Smooth muscle cell (in vitro differentiated cells): Measurements from ENCODE around the gene EDEM1. TPM values are rescaled to one million over a fixed set of nuclear protein-coding genes. Genes with fewer than 3 reads are reported as not detected.

Experiments
- DNase-seq: peaks from one replicate; lab custom pipeline; 2025; ENCODE audit not compliant: unreplicated experiment; lab: John Stamatoyannopoulos, UW
- H2AFZ ChIP-seq: fragments of 200-600 bp; sonication (generic); 2 replicates; pipeline ENCODE4 v1.6.0; 2016; ENCODE audit warnings: antibody characterized with exemption, low read depth, mild to moderate bottlenecking
- H3F3A ChIP-seq: fragments of 200-600 bp; sonication (generic); 2 replicates; pipeline ENCODE4 v1.6.0; 2017; ENCODE audit warnings: antibody characterized with exemption, low read depth
- H3K27ac ChIP-seq: fragments of 200-600 bp; sonication (generic); 2 replicates; pipeline ENCODE4 v1.5.1; 2016; ENCODE audit warnings: low read depth, mild to moderate bottlenecking
- H3K27me3 ChIP-seq: fragments of 200-600 bp; sonication (generic); 2 replicates; pipeline ENCODE4 v1.6.1; 2016; ENCODE audit warnings: low read depth, mild to moderate bottlenecking
- H3K36me3 ChIP-seq: fragments of 200-600 bp; sonication (generic); 2 replicates; pipeline ENCODE4 v1.5.1; 2016; ENCODE audit warnings: low read depth
- H3K4me1 ChIP-seq: fragments of 200-600 bp; sonication (generic); 2 replicates; pipeline ENCODE4 v1.5.1; 2016; ENCODE audit warnings: low read depth
- H3K4me2 ChIP-seq: fragments of 200-600 bp; sonication (generic); 2 replicates; pipeline ENCODE4 v1.6.0; 2016; ENCODE audit warnings: mild to moderate bottlenecking
- H3K4me3 ChIP-seq: fragments of 200-600 bp; sonication (generic); 2 replicates; pipeline ENCODE4 v1.5.1; 2016; ENCODE audit warnings: mild to moderate bottlenecking
- H3K79me2 ChIP-seq: fragments of 200-600 bp; sonication (generic); 2 replicates; pipeline ENCODE4 v1.6.0; 2016; ENCODE audit warnings: low read depth, mild to moderate bottlenecking
- H3K9ac ChIP-seq: fragments of 200-600 bp; sonication (generic); 2 replicates; pipeline ENCODE4 v1.6.0; 2016; ENCODE audit warnings: low read depth
- H3K9me3 ChIP-seq: fragments of 200-600 bp; sonication (generic); replicated peaks from 2 replicates; pipeline ENCODE4 v1.5.1; 2016; ENCODE audit warnings: low read depth
- H4K20me1 ChIP-seq: fragments of 200-600 bp; sonication (generic); 2 replicates; pipeline ENCODE4 v1.6.0; 2016; ENCODE audit warnings: low read depth
- CTCF ChIP-seq: fragments of 200-600 bp; sonication (generic); IDR thresholded peaks from 2 replicates; pipeline ENCODE4 v1.5.1; 2017; ENCODE audit warnings: borderline replicate concordance, mild to moderate bottlenecking, antibody characterized with exemption; ENCODE audit not compliant: insufficient read depth, poor library complexity, severe bottlenecking
- WGBS: methylation state at CpG from one replicate; pipeline ENCODE4 v1.1.7; 2016; ENCODE audit warnings: low lambda C conversion rate; 5-methylcytosine and 5-hydroxymethylcytosine counted together
- microRNA-seq: library from miRNA; unstranded; fragments of <30 nt; microRNA quantifications from one replicate; pipeline ENCODE4, GENCODE V29; 2016; ENCODE audit warnings: borderline number of aligned reads
- polyA plus RNA-seq: library from polyadenylated mRNA; unstranded; fragments of >200 nt; fragmentation: Nextera tagmentation; extraction: Ambion mirVana; gene quantifications from 2 replicates; pipeline ENCODE4 v1.2.1, GENCODE V29; 2016
- small RNA-seq: library from RNA; depleted of rRNA; stranded (forward); fragments of <200 nt; gene quantifications from one replicate; pipeline ENCODE3, GENCODE V24; 2014
- total RNA-seq: library from RNA; depleted of rRNA; stranded (reverse); fragments of >200 nt; gene quantifications from 2 replicates; pipeline ENCODE4 v1.2.3, GENCODE V29; 2014

Gene EDEM1
- total and polyA plus RNA-seq, 2 experiments from 2014 or later, result 29.0 to 43.6 TPM

- no peak for TF ChIP-seq CTCF
- Histone ChIP-seq H4K20me1 (no peaks in the 10 kb centered on the region), H3K4me3 (no peak overlapping the region), H3K9ac (no peak overlapping the region), H3K4me2 (peak overlapping the region; percentile 27), H3K27me3 (no peaks in the 10 kb centered on the region), H3K27ac (peak overlapping the region; percentile 35), H3K9me3 (no peaks in the 10 kb centered on the region), H3K4me1 (peaks cover 9% of the 10 kb centered on the region), H3K36me3 (no peaks in the 10 kb centered on the region), H2AFZ (no peak overlapping the region), H3K79me2 (no peaks in the 10 kb centered on the region), H3F3A (no peaks in the 10 kb centered on the region)
- no peak for DNase-seq
- WGBS, result 80% methylated on average over 7 of the region's 7 CpGs
These were observed 77.6 kb downstream of the EDEM1 start for GRCh38 chr3:5264896-5265770.

DNA sequence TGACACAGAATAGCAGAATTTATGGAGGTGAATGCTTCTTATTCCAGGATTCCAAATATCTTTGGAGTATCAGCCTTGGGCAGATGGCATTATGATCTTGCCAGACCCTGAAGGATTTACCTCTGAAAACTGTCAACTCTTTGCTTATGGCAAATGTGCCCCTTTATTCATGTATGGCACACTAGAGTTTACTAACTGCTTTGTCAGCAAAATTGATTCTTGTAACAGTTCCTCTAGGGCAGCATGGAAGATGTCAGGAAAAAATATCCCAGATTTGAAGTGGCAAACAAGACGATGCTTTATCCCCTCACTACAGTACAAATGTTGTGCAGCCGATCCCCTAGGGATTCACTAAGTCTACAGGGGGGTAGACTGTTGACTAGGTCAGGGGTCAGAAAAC is 79.7 kb downstream of the EDEM1 start:
- WGBS, result 90% methylated on average over 2 of the region's 2 CpGs
- no peak overlapping the region for H3K27ac ChIP-seq
- H2AFZ ChIP-seq, result no peak overlapping the region

DNA sequence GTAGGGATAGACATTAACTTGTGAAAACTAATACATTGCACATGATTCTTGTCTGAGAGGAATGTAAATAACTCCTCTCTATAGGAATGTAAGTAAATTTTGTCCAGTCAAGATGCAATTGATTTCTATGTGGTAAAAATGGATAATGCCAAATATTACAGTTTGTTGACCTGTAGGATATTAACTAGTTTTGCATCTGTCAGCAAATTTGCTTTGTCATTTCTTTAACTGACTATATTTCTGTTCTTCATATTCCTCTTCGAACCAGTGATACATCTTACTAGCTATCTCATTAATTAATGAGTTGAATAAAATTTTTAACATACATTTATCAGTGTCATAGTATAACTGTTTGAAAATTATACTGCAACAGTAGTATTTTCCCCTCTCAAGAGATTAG is 80.4 kb downstream of the EDEM1 start:
- 97% methylated on average over 1 of the region's 1 CpG for WGBS
- Histone ChIP-seq H3K27me3 (no peaks in the 10 kb centered on the region), H4K20me1 (no peaks in the 10 kb centered on the region), H2AFZ (no peak overlapping the region), H3K4me3 (no peak overlapping the region), H3F3A (no peaks in the 10 kb centered on the region), H3K4me2 (no peak overlapping the region), H3K79me2 (no peaks in the 10 kb centered on the region), H3K4me1 (peaks cover 9% of the 10 kb centered on the region), H3K27ac (no peak overlapping the region), H3K9me3 (no peaks in the 10 kb centered on the region), H3K36me3 (no peaks in the 10 kb centered on the region), H3K9ac (no peak overlapping the region)
- TF ChIP-seq CTCF, result no peak
- no peak for DNase-seq

More for the DNA sequence above, 79.7 kb downstream of the EDEM1 start:
- H3K9me3 ChIP-seq, result no peaks in the 10 kb centered on the region
- no peaks in the 10 kb centered on the region for H3K36me3 ChIP-seq
- no peak for DNase-seq
- no peaks in the 10 kb centered on the region for H4K20me1 ChIP-seq
- H3K4me3 ChIP-seq, result no peak overlapping the region
- H3K9ac ChIP-seq, result no peak overlapping the region
- H3K4me2 ChIP-seq, result no peak overlapping the region
- H3K79me2 ChIP-seq, result no peaks in the 10 kb centered on the region
- no peak for TF ChIP-seq CTCF
- no peaks in the 10 kb centered on the region for H3K27me3 ChIP-seq
- H3F3A ChIP-seq, result no peaks in the 10 kb centered on the region
- peaks cover 9% of the 10 kb centered on the region for H3K4me1 ChIP-seq

Small RNAs within 50 kb of the gene (microRNA-seq; reads per million reads assigned to microRNA genes)
- not detected for gene MIR4790

Small RNAs within 50 kb of the gene (small RNA-seq; reads per million reads assigned to genes)
- gene MIR4790 (not detected), gene RN7SL553P (not detected)

Other genes starting within 250 kb of the EDEM1 start
- 170 and 195 TPM in 2 replicates for gene BHLHE40, start 208.3 kb upstream of the EDEM1 start, total RNA-seq
- 209 and 241 TPM in 2 replicates for gene BHLHE40, start 208.3 kb upstream of the EDEM1 start, polyA plus RNA-seq
- 83.8 and 95.0 TPM in 2 replicates for gene ARL8B, start 65.4 kb upstream of the EDEM1 start, total RNA-seq
- 33.6 and 42.2 TPM in 2 replicates for gene ARL8B, start 65.4 kb upstream of the EDEM1 start, polyA plus RNA-seq